Stimulated activated effector memory CD8-positive, alpha-beta T cell treated with anti-CD3 and anti-CD28 coated beads, Interleukin-12 subunit alpha, Interleukin-12 subunit beta, amount 100 ng/mL, for 72 hours (primary cell): ENCODE results near the gene BRD9.
A peak's percentile ranks its signal among the peaks of the same experiment; 100 is the strongest.
"Not testable (repeated sequence)": the region's sequence is repeated elsewhere in the genome, so short reads cannot be mapped to it uniquely, and the experiment has no call there.

Source experiments
- ATAC-seq: fragments of 150-1000 bp; cut with Tn5 transposase; 2 replicates; pipeline ENCODE4 v1.10.0; 2021
- DNase-seq, 2 donors: peaks; one replicate each; pipeline ENCODE4 v3.0.0; 2021 to 2022; ENCODE audit warnings: low spot score in 2 of 2
- H3K27ac Mint-ChIP-seq: one replicate; pipeline ENCODE4 v1.8.0; 2022; ENCODE audit warnings: mild to moderate bottlenecking, mixed read lengths
- H3K36me3 Mint-ChIP-seq: one replicate; pipeline ENCODE4 v1.8.0; 2022; ENCODE audit warnings: mild to moderate bottlenecking, mixed read lengths
- H3K4me1 Mint-ChIP-seq: one replicate; pipeline ENCODE4 v1.8.0; 2022; ENCODE audit warnings: mixed read lengths
- H3K4me3 Mint-ChIP-seq: one replicate; pipeline ENCODE4 v1.8.0; 2022; ENCODE audit warnings: mild to moderate bottlenecking, mixed read lengths
- H3K9me3 Mint-ChIP-seq: one replicate; pipeline ENCODE4 v1.8.0; 2022; ENCODE audit warnings: mixed read lengths

BRD9 gene

DNA sequence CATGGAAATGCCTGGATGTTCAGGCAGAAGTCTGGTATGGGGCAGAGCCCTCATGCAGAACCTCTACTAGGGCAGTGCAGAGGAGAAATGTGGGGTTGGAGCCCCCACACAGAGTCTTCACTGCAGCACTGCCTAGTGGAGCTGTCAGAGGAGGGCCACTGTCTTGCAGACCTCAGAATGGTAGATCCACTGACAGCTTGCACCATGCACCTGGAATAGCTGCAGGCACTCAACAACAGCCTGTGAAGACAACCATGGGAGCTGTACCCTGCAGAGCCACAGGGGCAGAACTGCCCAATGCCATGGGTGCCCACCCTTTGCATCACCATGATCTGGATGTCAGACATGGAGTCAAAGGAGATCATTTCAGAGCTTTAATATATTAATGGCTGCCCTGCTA, 37.0 kb upstream of the BRD9 start:
- no peaks in the 10 kb centered on the region for H3K36me3 Mint-ChIP-seq
- no peak overlapping the region for H3K27ac Mint-ChIP-seq
- peaks cover 18% of the 10 kb centered on the region for H3K4me1 Mint-ChIP-seq
- ATAC-seq: no peak
- no peak overlapping the region for H3K4me3 Mint-ChIP-seq
- no peaks in the 10 kb centered on the region for H3K9me3 Mint-ChIP-seq
- DNase-seq: no peak

DNA sequence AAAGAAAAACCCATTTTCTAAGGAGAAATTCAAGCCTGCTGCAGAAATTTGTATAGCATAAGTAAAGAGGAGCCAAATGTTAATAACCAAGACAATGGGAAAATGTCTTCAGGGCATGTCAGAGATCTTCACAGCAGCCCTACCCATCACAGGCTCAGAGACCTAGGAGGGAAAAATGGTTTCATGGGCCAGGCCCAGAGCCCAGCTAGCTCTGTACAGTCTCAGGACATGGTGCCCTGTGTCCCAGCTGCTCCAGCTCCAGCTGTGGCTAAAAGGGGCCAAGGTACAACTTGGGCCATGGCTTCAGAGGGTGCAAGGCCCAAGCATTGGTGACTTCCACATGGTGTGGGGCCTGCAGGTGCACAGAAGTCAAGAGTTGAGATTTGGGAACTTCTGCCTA, 36.6 kb upstream of the BRD9 start:
- H3K36me3 Mint-ChIP-seq, ATAC-seq: not testable (repeated sequence)
- peaks cover 19% of the 10 kb centered on the region for H3K4me1 Mint-ChIP-seq

DNA sequence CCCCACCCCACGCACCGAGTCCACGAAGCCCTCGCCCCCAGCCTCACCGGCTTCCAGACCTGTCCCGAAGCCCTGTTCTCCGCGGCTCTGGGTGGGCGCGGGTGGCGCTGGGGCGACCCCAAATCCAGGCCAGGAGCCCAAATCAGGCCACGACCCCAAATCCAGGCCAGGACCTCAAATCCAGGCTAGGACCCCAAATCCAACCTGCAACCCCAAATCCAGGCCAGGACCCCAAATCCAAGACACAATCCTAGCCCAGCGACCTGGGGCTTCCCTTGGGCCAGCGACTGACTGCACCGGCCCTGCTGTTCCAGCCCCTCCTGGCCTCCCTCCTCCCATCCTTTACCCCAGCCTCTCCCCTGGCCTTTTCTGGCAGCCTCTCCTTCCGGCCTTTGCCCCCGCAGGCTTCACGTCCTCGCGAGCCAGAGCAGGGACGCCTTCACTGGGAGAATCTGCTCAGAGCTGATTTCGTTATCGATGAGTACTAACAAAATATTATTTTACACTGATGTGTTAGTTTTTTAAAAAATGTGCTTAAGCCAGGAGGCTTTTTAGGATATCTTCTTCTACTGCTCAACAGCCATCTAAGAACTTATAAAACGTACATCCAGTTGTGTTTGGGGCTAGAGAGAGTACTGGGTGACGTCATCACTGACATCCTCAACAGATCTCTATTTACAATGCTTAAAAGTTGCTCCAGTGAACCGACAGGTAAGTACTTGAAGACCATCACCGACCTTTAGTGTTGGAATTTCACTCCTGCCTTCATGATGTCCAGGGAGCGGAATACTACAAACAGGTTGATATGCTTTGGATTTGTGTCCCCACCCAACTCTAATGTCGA, 34.8 kb upstream of the BRD9 start:
- no peak overlapping the region for H3K27ac Mint-ChIP-seq
- ATAC-seq (no peak), DNase-seq (no peak)
- H3K4me3 Mint-ChIP-seq: peak overlapping the region; percentile 9
- no peaks in the 10 kb centered on the region for H3K36me3 Mint-ChIP-seq
- H3K9me3 Mint-ChIP-seq: no peaks in the 10 kb centered on the region
- H3K4me1 Mint-ChIP-seq: peaks cover 18% of the 10 kb centered on the region

More for the DNA sequence above, 36.6 kb upstream of the BRD9 start:
- not testable (repeated sequence) for H3K4me3 Mint-ChIP-seq, H3K27ac Mint-ChIP-seq, H3K9me3 Mint-ChIP-seq, DNase-seq

DNA sequence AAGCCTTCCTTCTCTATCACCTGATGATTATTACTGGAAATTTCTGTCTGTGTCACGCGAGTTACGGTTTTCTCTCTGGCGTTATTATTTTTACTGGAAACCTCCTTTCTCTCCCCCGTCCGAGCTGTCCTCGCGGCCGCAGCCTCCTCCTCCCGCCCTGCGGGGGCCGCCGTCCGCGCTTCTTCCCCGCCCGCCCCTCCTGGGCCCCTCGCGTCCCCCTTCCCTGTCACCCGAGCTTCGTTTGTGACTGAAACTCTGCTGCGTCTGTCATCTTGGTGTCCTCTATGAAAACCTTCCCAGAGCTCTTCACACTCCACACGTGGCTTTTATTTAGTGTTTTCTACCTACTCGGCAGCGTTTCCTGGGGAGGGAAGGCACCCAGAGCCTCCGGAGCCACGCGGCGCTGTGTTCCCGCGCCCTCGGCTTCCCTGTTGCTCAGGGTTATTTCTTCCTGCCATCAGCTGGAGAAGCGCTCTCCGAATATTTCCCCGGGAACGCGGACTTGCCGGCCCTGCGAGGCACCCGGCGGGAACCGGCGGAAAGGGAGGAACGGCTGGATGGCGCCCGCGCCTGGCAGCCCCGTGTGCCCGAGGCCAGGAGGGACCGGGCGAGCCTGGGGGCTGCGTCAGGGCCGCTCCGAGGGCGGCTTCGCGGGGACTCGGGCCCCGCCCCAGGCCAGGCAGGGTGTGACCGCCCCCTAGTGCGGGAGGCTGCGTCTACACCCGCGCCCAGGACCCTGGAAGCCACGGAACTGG, 34.0 kb upstream of the BRD9 start:
- H3K9me3 Mint-ChIP-seq: no peaks in the 10 kb centered on the region
- no peaks in the 10 kb centered on the region for H3K36me3 Mint-ChIP-seq
- DNase-seq (no peak), ATAC-seq (peak; percentile 57)
- H3K4me1 Mint-ChIP-seq: peaks cover 14% of the 10 kb centered on the region
- peak overlapping the region; percentile 32 for H3K4me3 Mint-ChIP-seq
- no peak overlapping the region for H3K27ac Mint-ChIP-seq

DNA sequence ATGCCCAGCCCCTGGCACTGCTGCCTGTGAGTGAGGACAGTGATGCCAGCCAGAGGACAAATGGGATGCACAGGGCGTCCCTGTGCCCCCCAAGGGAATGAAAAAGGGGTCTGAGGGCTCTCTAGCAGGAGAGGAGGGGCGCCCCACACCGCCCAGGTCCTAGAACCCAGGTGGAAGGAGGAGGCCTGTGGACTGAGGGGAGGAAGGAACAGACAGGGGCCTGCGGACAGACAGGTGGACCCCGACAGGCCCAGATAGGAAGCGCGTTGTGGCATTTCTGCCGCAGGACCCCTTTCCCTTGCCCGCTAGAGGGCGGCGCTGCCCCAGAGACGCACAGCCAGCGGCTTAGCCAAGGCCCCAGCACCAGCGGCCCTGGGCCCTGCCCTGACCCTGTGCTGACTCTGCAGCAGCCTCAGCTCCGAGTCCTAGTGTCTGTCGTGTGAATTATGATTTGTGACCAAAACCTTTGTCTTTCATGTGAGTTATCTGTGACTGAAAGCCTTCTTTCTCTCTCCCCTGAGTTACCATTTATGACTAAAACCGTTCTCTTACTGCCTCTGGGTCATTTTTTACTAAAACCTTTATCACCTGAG, 30.8 kb upstream of the BRD9 start:
- H3K9me3 Mint-ChIP-seq: no peaks in the 10 kb centered on the region
- no peak overlapping the region for H3K4me3 Mint-ChIP-seq
- ATAC-seq: peak; percentile 91
- H3K27ac Mint-ChIP-seq: no peak overlapping the region
- H3K36me3 Mint-ChIP-seq: no peaks in the 10 kb centered on the region
- H3K4me1 Mint-ChIP-seq: peaks cover 14% of the 10 kb centered on the region
- peak; percentile 59 to 73 for DNase-seq

DNA sequence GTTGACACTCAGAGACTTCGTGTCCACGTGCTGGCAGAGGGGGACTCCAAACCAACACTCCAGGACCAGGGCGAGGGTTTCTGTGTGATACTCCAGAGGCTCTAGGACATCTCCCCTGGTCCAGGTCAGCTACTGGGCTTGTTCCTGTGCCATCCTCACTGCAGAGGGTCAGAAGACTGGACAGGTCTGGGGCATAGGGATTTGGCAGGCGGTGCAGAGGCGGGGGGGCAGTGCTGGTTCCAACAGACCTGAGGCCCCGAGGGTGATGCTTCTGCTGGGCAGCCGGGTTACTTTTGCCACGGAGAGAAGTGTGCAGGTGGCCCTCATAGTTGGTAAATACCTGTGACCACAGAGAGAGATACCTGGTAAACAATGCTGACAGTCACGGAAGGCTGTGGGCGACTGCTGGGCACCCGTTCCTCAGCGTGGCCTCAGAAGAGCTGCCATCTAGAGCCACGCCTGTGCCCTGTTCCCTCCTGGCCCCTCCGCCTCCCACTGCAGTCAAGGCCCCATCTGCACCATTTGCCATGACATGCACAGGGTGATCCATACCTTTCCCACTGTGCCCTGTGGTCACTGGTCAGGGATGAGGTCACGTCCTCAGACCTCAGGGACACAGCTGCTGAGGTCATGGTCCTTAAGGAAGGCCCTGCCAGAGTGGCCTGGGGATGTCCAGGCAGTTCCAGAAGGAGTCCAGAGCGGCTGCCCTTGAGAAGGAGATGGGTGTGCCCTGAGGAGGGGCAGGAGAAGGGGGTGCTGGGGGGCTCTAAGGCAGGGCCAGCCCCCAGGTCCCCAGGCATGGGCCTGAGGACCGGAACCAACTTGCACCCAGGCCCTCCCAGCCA, 30.1 kb upstream of the BRD9 start:
- ATAC-seq (no peak), DNase-seq (no peak)
- Mint-ChIP-seq H3K4me1 (peaks cover 14% of the 10 kb centered on the region), H3K27ac (no peak overlapping the region), H3K4me3 (no peak overlapping the region), H3K36me3 (no peaks in the 10 kb centered on the region), H3K9me3 (no peaks in the 10 kb centered on the region)

DNA sequence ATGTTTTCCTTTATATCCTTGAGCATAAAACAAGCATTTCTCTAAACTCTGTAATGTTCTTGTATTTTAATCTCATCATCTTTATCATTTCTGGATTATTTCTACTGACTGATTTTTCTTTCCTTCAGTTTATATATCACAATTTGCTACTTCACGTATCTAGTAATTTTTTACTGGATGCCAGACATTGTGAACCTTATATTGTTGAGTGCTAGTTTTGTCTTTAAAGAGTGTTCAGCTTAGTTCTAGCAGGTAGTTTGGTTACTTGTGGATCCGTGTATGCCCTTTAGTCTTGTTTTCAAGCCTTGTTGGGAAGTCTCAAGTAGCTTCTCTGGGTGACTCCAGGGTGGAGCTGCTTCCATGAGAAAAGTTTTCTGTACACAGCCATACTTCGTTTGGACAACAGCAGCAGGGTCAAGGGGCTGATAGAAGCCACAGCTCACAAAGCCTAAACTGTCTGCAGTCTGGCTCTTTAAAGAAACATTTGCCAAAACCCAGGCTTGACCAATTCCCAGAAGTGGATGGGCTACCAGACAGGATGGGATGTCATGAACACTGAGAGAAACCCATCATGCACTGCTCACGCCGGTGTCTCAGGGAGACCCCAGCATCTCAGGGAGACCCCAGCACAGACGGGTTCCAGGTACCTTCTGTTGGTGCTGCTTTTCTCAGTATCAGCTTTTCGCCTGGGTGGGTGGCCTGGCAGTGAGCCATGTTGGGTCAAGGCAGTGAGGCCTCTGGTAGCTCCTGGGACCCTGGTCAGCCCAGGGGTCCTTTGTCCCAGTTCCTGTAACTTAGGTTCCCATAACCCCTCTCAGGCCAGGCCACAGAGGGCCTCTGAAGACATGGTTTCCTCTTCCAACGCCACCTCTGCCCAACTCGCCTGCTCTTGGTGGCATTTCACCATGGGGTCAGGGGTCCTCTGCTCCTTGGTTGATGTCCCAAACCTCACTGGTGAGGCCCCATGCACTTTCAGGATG, 29.1 kb upstream of the BRD9 start:
- H3K27ac Mint-ChIP-seq: no peak overlapping the region

DNA sequence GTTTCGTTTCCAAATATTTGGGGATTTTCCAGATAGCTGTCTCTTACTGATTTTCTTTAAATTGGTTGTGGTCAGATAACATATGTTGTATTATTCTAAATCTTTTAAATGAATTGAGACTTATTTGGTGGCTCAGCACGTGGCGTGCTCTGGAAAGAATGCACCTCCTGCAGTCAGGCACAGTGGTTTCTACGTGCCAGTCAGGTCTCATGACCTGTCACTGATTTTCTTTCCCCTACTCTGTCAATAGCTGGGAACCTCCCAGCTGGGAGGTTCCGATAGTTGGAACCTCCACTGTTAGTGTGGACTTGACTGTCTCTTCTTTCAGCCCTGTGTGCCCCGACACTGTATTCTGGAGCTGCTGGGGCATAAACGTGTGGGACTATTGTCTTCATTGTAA, 27.7 kb upstream of the BRD9 start:
- Mint-ChIP-seq H3K36me3 (no peaks in the 10 kb centered on the region), H3K9me3 (no peaks in the 10 kb centered on the region), H3K4me1 (peaks cover 9% of the 10 kb centered on the region), H3K4me3 (no peak overlapping the region), H3K27ac (no peak overlapping the region)
- DNase-seq (no peak), ATAC-seq (no peak)

More for the DNA sequence above, 29.1 kb upstream of the BRD9 start:
- no peaks in the 10 kb centered on the region for H3K9me3 Mint-ChIP-seq
- no peak for ATAC-seq
- H3K4me1 Mint-ChIP-seq: peaks cover 14% of the 10 kb centered on the region
- no peaks in the 10 kb centered on the region for H3K36me3 Mint-ChIP-seq
- no peak overlapping the region for H3K4me3 Mint-ChIP-seq
- no peak for DNase-seq

DNA sequence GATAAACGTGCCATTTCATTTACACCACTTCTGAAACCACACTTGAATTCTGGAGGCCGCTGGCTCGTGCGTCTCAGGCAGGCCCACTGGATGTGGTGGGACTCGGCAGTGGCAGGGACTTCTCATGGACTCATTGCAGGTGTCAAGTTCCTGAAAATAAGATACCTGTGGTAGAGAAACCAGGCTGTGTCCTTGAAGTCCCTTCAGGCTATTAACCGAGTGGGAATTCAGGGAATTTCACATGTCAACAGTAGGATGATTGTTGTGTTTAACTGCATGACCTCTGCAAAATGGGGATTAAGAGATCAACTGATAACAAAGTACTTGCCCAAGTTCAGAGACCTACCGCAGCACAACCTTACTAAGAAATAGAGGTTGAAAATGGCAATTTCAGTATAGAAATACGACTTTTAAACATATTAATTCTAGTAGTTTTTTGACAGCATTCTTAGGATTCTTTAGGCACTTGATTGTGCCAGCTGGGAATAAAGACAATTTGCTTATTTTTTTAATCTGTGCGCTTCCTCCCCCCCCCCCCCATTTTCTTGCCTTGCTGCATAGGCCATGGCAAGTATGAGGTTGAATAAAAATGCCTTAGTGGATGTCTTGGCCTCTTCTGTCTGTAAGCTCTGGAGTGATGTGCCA, 26.9 kb upstream of the BRD9 start:
- no peaks in the 10 kb centered on the region for H3K9me3 Mint-ChIP-seq
- peaks cover 7% of the 10 kb centered on the region for H3K36me3 Mint-ChIP-seq
- no peak for DNase-seq
- H3K27ac Mint-ChIP-seq: no peak overlapping the region
- peaks cover 9% of the 10 kb centered on the region for H3K4me1 Mint-ChIP-seq
- H3K4me3 Mint-ChIP-seq: no peak overlapping the region
- no peak for ATAC-seq

DNA sequence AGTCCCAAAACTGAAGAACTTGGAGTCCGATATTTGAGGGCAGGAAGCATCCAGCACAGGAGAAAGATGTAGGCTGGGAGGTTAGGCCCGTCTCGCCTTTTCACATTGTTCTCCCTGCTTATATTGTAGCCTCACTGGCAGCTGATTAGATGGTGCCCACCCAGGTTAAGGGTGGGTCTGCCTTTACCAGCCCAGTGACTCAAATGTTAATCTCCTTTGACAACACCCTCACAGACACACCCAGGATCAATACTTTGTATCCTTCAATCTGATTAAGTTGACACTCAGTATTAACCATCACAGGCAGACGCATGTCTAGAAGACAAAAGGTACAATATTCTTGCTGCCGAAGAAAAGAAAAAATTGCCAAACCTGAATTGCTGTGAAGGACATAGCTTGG, 26.1 kb upstream of the BRD9 start:
- H3K36me3 Mint-ChIP-seq: peaks cover 11% of the 10 kb centered on the region
- H3K9me3 Mint-ChIP-seq, H3K4me1 Mint-ChIP-seq, ATAC-seq, DNase-seq, H3K4me3 Mint-ChIP-seq, H3K27ac Mint-ChIP-seq: not testable (repeated sequence)

DNA sequence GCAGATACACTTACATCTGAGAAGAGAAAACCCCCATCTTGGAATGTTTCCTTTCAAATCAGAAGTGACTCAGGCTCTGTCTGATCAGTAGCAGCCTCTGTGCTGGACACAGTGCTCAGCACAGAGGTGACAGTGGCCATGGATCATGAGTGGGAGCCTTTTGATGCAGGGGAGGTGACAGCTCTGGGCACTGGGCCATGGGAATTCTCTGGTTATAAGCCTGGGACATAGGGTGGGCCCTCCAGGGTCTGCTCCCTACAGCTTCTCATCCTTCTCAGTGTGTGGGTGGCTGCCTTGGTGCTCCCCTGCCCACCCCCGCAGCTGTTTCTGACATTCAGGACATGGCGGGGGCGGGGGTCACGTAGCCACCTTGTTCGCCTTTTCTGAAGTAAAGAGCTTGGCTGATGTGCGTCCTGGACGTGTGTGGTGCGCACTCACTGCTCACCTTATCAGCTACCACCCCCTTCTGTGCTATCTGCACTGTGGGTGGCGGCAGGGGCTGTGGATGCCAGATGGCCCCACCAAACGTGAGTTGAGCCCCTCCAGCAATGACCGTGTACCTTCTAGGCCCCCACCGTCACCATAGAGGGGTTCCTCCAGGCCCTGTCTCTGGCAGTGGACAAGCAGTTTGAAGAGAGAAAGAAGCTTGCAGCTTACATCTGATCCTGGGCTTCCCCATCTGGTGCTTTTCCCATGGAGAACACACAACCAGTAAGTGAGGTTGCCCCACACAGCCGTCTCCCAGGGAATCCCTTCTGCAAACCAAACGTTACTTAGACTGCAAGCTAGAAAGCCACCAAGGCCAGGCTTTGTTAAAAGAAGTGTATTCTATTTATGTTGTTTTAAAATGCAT, 24.1 kb upstream of the BRD9 start:
- ATAC-seq (no peak), DNase-seq (no peak)
- no peaks in the 10 kb centered on the region for H3K9me3 Mint-ChIP-seq
- peaks cover 15% of the 10 kb centered on the region for H3K4me1 Mint-ChIP-seq
- H3K4me3 Mint-ChIP-seq: no peak overlapping the region
- H3K36me3 Mint-ChIP-seq: peaks cover 27% of the 10 kb centered on the region
- H3K27ac Mint-ChIP-seq: no peak overlapping the region

DNA sequence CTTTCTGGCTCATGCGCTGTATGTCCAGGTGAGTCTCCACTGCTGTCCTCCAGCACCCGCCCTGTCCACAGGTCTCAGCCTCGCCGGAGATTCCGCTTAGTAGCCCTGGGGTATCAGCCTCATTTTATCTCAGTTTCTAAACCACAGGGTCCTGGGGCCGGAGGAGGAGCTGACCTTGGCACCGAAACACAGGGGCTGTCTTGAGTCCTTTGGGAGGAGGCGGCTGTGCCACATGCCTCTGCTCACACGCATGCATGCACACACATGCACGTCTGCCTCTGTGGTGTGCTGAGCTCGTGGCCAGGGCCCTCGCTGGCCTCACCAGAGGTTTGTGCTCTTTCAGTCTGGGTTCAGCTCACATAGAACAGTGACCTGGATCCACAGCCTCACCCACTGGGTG, 23.3 kb upstream of the BRD9 start:
- DNase-seq: no peak

DNA sequence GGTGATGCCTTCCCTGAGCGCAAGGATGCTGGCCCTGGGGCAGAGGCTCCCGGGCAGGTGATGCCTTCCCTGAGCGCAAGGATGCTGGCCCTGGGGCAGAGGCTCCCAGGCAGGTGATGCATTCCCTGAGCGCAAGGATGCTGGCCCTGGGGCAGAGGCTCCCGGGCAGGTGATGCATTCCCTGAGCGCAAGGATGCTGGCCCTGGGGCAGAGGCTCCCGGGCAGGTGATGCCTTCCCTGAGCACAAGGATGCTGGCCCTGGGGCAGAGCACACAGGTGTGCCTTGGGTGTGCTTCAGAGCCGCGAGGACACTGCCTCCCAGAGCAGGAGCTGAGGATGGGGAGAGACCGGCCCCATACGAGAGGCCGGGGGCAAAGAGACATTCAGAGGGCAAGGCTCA, 22.7 kb upstream of the BRD9 start:
- DNase-seq, ATAC-seq, H3K4me3 Mint-ChIP-seq, H3K27ac Mint-ChIP-seq, H3K9me3 Mint-ChIP-seq: not testable (repeated sequence)
- Mint-ChIP-seq H3K36me3 (peaks cover 32% of the 10 kb centered on the region), H3K4me1 (peaks cover 15% of the 10 kb centered on the region)

More for the DNA sequence above, 23.3 kb upstream of the BRD9 start:
- no peak overlapping the region for H3K4me3 Mint-ChIP-seq
- H3K9me3 Mint-ChIP-seq: no peaks in the 10 kb centered on the region
- H3K4me1 Mint-ChIP-seq: peaks cover 15% of the 10 kb centered on the region
- no peak for ATAC-seq
- no peak overlapping the region for H3K27ac Mint-ChIP-seq
- peaks cover 28% of the 10 kb centered on the region for H3K36me3 Mint-ChIP-seq
